GM21381 (cell line): Measurements from ENCODE around the gene VCX2.
"Not testable (repeated sequence)": the region's sequence is repeated elsewhere in the genome, so short reads cannot be mapped to it uniquely, and the experiment has no call there.

Experiments used
- ATAC-seq: cut with Tn5 transposase; IDR thresholded peaks from one replicate; pipeline ENCODE4 v1.9.1; 2021; ENCODE audit warnings: mild to moderate bottlenecking, moderate library complexity; ENCODE audit not compliant: unreplicated experiment

Gene VCX2

DNA sequence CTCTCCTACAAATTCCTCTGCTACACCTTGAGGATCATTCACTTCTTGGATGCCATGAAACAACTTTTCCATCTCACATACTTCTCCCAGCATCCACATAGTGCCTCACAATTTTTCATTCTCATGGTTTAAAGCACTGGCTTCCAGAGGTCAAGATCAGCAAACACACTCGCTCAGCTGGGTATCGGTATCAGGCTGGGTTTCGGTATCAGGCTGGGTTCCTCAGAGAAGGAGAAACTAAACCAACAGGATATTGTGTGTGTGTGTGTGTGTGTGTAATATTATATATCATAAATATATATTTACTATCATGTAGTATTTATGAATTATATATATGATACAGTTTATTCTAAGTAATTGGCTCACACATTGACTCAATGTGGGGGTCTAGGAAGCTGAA, at the start of gene VCX2:
VCX2 (minus strand) TSS at position 99 of the 400 bp plus-strand sequence. CDS start 624 bp downstream, outside the sequence.
- not testable (repeated sequence) for ATAC-seq

DNA sequence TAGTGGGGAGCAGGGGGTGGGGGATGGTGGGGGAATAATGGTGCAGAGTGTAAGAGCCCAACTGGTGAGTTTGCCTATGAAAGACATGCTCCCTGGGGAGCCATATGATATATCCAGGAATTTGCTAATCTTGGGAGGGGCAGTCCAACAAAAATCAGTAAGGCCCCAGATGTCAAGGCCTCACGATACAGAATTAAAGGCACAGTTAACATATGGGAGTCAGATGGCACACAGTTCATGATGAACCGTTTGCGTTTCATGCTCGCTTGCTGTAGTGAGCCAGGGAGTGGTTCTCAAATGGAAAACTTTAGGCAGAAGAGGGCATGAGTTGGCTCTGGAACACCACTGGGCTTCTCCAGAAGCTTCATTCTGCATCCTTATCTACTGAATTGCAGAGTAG, 33.9 kb upstream of the VCX2 start:
- no peak for ATAC-seq

DNA sequence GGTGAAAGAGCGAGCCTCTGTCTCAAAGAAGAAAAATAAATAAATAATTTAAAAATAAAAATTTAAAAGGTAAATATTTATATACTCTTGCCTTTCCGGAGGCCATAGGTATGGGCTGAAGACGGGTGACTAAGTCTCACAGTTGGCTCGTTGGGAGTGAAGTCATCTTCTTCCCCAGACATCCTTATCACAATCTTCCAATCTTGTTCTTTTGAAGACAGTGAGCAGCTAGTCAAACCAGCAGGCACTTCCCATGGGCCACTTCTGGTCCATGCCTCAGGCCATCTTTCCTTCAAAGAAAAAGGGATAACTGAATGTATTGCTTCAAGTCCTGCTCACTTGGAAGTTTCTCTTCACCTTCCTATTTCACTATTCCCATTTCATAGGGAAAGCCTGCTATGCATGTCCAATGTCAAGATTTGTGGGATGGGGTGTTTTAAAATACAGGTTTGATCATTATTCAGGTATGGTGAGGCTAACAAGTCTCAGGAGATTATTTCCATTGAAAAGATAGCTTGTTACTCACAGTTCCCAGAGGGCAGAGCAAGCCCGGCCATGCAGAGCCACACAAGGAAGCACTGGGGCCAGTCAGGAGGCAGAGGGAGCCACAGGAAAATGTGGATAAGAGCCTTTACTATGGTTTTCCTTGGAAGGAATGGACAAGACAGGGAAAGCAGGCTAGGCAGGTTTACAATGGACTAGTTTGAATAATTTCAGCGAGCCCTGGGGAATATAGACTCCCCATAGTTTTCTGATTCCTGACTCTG, 33.3 kb upstream of the VCX2 start:
- ATAC-seq, result no peak

DNA sequence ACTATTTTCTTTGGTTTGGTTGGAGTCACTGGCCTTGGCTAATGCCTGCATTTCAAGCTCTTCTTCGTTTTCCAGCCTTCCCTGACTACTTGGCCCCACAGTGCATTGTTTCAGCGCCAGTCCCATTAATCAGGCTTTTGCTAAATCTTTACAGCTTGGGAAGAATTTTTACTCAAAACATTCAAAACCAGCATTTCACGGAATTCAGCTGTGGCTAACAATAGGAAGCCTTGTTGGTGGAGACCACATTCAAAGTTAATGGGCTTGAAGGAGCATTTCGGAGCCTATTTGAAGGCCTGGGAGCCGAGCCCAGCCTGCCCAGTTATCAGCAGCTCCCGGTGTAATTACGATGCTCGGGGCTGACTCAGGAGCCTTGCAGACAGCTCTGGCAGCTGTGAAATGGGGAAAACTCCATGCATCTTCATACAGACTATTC, 30.8 kb upstream of the VCX2 start:
- no peak for ATAC-seq

DNA sequence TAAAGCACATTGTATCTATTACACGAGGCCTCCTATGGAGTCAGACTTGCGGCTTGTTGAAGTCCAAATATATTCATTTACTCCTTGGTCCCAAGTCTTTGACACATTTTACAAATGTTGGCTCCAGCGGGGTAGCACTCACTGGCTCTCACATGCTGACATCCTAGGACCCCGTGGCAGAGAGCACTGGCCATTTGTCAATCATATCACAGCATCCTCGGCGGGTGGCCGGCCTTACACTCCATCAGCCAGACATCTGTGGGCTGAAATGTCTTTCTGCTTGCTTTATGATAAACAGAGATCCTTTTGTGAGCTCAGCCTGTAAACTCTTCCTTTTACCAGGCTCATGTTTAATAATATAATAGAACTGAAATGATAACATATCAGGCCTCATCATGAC, 25.7 kb upstream of the VCX2 start:
- no peak for ATAC-seq

DNA sequence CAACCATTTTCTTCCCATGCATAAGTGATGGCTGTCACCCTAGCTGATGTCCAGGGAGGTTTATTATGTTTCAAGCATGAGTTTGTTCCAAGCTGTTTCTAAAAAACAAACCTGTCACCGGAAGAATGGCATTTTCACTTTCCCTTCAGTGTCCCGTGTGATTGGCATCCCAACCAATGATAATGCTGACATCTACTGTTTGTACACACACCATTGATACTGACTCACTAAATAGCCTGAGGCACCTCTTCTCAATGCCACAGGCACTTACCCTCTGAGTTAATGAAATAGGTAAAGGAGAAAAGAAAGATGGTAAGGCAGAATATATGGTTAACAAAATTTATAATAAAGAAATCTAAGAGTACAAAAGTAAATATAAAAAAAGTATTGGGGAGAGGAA, 23.1 kb upstream of the VCX2 start:
- no peak for ATAC-seq

DNA sequence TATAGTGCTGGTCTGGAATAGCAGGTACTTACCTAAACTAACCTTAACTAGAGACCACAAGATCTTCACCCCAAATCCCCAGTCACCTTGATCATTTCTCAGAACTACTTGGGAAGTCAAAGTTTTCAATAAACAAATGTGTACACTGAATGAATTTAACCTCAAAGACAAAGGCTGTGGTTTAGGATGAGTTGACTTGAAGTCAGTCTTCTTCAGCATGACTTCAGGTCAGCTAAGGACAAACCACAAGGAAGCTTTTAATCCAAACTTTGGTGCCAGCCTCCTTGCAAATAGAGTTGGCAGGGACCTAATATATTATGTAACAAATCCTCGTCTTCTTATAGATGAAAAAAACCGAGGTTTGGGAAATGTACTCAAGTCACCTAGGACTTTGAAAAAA, 21.2 kb upstream of the VCX2 start:
- ATAC-seq, result no peak

DNA sequence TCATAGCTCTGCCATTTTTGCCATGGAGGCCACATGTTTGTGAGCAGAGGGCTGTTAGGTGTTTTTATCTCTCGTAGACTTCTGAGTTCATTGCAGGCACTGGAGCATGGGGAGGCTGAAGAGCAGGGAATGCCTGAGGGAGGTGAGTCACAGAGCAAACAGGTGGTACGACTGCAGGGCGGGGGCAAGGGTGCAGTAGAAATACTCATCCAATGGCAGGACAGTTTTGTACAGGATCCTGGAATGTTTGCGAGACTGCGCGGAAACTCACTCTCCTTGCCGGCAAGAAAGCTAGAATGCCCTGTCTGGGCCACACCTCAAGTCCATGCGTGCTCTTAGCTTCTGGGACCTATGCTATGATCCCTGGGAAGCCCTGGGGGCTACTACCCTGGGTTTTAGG, 20.0 kb upstream of the VCX2 start:
- ATAC-seq, result no peak

DNA sequence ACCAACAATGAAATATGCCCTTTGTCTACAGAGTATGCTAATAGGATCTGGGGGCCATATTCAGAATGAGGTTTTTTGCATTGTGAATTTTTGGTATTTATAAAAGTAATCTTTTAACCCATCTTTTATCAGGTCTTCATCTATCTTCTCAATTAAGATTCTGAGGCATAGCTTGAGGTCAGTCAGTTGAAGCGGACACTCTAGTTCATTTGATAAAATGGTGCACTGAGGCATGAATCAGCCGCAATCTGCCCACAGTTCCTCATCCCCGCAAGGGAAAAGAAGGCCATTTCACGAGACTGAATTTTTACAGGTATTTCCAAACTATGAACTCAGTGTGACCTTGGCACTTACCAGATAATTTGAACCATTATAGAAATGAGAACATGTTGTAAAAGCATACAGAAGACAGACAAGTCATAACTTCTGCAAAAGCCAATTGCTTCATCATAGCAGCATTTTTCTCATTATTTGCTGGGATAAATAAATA, 19.3 kb upstream of the VCX2 start:
- no peak for ATAC-seq

DNA sequence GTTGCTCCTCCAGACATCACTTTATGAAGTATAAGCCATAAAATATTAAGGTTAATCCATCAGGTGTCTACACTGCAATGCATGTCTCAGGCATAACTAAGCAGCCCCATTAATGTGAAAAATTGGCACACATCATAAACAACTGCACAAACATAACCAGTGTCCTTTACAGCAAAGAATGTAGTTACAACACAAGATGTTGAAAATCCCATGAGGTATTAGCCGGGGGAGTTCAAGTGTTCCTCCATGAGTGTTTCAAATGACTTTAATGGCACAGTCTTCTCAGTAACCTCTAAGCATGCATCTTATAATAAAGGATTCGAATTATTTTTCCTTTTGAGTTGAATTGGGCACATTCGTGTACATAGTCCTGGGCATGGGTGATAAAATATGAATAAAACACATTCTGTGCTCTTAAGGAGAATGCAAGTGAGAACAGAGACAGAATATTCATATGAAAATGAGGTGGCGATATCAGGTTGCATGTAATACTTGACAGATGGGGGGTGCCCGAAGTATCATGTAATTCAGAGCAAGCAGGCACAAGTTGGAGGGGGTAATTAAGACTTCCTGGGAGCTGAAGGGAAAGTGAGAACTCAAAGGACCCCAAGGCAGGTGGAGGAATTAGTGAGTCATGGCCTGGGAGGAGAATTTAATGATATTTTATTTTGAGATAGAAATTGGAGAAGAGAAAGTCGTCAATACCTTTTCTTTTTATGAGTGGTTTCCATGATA, 18.2 kb upstream of the VCX2 start:
- ATAC-seq, result no peak

DNA sequence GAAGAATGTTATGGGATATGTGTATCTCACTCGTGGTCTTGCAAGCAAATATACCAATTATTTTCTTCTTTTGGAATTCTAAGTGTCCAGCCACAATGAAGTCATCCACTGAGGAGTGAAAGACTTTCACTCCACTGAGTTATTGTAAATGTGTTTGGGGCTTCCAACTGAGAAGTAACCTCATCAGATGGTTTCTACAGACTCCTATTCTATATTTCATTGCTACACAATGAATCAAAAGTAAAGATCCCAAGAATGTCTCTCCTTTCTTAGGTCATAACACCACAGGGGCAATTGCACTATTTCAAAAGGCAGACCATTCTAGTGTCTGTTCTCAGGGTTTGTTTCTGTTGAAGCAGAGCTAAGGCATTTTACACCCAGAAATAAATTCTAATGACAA, 12.3 kb upstream of the VCX2 start:
- ATAC-seq, result no peak

DNA sequence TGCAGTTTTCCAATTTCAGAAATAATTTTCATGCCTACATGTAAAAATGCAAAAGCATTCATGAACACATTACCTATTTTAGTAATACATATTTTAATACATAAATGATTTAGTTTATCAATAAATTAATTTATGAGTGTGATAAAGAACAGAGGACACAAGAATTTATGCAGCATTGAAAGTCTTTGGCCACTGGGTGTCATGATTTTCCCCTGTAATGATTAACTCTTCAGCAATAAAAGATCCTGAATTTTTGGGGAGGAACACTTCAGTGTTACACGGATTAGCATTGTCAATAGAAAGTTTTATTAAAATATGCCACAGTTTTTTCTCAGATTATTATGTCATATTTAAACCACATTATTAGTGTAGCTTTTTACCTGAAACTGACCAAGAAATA, 8.6 kb upstream of the VCX2 start:
- no peak for ATAC-seq

DNA sequence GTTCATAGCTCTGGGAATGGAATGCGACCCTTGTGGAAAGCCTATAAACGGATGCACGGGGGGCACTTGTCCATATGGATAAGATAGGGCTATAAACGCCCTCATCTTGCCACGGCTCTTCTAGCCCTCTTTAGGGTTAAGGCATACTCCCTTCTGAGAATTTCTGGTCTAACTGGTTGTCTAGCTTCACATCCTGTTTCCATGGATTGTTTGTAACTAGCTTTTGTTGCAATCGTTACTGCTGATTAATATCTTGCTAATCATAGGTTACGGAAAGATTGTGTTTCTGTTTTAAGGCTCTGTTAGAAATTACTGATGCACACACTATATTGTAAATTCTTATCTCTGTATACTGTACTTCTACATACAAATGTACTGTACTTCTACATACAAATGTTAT, 17.1 kb downstream of the VCX2 start:
- not testable (repeated sequence) for ATAC-seq

DNA sequence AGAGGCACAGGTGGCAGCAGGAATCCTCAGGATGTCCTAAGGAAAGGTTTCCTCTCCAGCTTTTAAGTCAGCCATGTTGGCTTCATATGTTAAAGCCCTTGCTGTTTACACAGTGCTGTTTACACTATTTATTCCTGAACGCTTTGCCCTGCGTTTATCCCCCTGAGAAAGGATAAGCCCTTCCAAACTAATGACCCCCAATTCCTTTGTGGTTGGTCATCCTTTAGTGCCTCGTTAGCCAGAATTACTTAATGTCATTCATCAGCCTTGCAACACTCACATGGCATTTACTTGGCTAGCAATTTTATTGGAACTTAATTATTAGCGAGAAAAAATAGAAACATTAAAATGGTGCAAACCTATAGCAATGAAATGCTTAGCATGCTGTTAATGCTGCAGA, 23.8 kb downstream of the VCX2 start:
- no peak for ATAC-seq

DNA sequence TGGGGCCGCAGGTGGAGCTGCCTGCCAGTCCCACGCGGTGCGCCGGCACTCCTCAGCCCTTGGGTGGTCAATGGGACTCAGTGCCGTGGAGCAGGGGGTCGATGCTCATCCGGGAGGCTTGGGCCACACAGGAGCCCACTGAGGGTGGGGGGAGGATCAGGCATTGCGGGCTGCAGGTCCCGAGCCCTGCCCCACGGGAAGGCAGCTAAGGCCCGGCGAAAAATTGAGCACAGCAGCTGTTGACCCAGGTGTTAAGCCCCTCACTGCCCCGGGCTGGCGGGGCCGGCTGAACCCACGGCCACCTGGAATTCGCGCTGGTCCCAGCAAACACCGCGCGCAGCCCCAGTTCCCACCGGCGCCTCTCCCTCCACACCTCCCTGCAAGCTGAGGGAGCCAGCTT, 26.1 kb downstream of the VCX2 start:
- no peak for ATAC-seq

DNA sequence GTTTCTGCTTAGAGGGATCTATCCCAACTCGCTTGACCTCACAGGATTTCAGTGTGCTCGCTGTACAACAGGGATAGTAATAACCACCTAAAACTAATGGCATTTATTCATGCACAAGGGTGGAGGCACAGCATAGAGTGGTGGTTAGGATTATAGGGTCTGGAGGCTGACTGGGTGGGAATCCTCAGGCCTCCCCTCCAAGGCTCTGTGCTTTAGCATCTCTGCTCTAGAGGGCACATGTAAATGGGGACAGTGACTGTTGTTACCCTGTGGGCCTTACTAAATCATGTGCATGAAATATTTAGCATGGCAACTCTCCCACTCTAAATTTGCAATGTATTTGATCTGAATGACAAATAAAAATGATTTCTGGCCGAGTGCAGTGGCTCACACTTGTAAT, 29.2 kb downstream of the VCX2 start:
- ATAC-seq, result no peak

DNA sequence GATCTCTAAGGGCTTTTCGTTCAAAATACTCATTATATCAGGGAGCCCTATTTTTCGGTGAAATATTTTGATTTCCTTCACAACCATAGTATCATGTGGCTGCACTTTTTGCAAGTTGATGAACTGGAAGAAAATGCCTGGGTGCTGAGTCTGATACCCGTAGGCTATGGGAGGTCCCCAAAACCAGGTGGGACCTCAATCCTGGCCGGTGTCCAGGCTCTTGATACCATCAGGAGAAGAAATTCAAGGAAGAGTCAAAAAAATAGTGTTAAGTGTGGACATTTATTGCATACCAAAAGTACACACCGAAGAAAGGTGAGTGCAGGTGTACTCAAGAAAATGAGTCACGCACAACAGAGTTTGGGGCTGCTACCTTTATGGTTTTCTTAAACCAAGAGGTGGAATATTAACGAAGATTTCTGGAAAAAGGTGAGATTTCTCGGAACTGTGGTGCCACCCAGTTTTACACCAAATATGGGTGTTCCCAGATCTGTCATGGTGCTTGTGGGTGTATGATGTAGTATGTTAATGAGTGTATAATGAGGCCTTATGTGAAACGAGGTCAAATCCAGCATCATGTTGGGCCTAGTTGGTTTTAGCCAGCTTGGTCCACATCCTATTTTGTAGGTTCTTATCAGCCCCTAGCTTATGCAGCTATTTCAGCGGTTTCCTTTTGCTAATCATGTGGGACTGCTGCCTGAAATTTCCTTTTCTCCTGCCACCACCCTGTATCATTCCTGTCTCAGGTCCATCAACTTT, 29.9 kb downstream of the VCX2 start:
- ATAC-seq, result no peak

DNA sequence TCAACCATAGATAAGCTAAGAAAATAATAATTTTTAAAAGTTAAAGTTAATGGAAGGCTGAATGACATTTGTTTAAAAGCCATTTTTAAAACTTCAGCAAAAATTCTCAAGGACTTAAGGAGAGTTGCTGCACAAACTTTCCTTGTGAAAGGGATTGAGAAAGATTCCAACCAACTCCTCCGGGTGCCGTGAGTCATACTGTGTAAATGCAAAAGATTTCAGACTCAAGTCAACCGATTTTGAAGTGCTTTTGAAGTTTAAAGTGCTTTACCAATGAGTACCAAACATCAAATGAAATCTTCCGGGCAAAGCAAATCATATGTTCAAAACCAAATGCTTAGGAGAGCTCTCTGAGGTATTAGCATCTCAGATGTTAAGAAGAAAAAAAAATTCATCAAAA, 31.4 kb downstream of the VCX2 start:
- no peak for ATAC-seq

DNA sequence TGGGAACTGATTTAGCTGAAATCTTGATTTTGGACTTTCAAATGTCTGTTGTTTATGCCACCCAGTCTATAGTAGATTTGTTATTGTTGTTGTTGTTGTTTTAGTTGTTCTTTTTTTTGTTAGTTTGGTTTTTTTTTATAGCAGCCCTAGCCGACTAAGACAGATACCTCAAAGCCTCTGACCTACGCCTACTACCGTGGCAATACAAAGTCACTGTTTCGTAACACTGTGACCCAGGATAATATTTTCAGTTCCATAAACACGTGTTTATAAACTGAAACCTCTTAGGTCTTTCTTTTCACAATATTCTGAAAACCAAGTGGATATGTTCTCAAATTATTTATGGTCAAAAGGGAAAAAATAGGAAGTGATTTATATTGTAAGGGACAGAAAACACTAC, 32.8 kb downstream of the VCX2 start:
- no peak for ATAC-seq

DNA sequence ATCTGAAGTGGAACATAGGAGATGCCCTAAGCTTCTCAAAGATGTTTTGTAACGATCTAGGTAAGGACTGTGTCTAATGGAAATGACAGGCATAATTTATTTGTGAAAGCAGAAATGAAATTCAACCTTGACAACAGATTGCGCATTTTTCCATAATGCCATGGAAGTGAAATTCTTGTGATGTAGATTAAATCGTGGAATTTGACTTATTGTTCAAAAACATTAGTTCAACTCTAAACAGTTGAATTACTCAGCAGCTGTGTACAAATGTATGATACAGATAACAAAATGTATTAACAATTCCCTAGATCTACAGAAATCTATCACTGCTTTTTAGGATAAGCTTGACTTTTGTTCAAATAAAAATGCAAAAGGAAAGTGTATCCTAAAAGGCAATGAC, 44.4 kb downstream of the VCX2 start:
- ATAC-seq, result no peak

DNA sequence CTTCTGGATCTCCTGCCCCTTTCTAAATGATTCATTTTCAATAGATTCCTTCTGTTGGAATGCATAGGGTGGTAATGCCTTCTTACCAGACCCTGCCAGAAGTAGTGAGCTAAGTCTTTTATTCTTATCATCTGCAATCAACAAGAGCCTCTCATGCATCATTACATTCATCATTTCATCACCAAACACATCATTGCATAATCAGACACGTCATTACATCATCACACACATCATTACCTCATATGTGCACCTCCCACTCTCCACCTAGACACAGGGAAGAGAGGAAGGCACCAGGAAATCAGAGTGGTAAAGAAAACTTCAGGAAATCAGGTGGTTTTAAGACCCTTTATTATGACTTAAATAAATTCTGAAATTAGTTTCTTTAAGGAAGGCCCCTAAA, 45.0 kb downstream of the VCX2 start:
- ATAC-seq, result no peak

DNA sequence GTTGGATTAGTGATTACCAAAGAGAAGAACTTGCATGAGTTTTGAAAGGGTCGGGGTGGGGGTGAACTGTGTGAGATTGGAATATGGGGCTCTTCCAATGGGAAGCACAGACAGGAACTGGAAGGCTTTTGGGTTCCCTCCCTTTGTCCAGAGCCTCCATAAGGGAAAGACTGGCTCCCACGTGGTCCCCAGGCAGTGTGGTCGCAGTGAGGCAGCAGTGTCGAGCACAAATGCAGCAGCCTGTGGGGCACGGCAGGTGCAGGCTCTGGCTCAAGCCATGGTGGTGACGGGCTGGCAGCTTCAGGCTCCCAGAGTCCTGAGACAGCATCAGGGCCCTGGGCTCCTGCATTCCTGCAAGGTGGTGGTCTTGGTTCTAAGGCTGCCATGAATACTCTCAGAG, 45.5 kb downstream of the VCX2 start:
- no peak for ATAC-seq
